GM21717 (cell line): ENCODE measurements around the gene TOP2A.

Experiments used
- ATAC-seq: cut with Tn5 transposase; IDR thresholded peaks from one replicate; pipeline ENCODE4 v1.9.1; 2021; ENCODE audit warnings: mild to moderate bottlenecking, moderate library complexity; ENCODE audit not compliant: unreplicated experiment

Gene TOP2A

DNA sequence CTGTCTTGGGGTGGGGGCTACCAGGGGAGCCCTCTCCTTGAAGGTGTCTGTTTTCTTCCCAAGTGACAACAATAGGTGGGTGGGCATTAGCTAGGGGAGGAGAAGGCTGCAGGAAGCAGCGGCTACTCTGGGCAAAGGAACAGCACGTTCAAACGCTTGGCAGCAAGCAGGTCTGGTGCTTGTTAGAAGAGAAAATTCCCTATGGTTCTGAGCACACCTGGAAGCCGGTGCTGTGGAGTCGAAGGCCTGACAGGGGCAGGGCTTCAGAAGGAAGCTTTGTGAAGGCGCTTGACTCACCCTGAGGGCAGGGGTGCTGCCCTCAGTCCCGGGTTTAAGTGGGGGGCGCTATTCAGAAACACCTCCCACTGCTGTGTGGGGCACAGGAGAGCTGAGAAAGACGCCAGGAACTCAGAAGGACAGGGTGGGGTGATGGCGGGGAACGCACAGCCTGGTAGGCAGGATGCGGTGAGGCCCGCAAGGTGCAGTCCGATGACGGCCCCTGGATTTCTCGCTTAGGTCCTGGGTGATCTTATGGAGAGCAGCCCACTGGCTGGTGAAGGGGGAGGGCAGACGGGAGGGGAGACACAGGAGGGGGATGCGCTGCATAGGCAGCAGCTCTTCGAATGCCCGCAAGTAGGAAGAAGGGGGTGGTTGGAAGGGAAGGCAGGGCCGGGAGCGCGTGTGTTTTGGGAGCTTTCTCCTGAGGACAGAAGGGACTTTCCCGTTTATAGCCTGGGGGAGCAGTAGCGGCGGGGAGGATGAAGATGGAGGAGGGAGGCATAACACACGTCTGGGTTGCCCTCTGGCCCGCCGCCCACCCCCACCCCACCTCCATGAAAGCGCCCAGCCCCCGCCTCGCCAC, 56.4 kb downstream of the TOP2A start:
- ATAC-seq, result no peak

DNA sequence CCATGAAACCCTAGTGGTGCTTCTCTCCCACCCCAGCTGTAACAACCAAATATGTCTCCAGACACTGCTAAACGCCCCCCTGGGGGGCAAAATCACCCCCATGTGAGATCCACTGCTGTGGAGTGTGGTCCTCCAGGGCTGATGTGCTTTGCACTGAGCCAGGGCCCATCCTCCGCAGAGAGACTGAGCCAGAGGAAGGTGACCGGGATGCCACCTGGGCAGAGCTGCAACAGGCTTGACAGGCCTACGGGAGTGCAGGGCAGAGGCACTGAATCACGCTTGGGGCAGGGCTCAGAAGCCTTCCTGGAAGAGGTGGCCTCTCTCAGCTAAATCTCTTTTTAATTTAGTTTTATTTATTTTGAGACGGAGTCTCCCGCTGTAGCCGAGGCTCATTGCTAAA, 57.6 kb downstream of the TOP2A start:
- no peak for ATAC-seq

DNA sequence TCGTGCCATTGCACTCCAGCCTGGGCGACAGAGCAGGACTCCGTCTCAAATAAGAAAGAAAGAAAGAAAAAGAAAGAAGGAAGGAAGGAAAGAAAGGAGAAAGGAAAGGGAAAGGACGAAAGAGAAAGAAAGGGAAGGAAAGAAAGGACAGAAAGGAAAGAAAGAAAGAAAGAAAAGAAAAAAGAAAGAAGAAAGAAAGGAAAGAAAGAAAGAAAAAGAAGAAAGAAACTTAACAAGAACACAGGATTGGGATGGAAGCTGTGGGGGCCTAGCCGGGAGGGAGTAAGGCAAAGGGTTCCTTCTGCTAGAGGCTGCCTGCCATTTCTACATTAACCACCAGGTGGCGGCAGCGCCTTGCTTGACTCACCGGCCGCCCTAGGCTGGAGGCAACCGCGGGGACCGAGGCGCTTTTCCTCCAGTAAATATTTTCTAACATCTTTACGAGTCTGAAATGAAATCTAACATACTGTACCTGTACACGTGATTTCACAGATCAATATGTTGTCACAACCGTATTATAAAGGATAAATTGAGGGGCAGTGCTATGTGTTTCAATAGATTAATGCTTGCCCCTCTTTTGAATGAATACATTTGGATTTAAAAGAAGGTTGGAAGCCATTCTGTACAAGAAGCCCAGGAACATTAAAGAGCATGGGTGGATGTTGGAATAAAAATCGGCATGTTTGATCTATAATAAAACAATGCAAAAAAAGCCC, 59.2 kb downstream of the TOP2A start:
- ATAC-seq, result no peak

DNA sequence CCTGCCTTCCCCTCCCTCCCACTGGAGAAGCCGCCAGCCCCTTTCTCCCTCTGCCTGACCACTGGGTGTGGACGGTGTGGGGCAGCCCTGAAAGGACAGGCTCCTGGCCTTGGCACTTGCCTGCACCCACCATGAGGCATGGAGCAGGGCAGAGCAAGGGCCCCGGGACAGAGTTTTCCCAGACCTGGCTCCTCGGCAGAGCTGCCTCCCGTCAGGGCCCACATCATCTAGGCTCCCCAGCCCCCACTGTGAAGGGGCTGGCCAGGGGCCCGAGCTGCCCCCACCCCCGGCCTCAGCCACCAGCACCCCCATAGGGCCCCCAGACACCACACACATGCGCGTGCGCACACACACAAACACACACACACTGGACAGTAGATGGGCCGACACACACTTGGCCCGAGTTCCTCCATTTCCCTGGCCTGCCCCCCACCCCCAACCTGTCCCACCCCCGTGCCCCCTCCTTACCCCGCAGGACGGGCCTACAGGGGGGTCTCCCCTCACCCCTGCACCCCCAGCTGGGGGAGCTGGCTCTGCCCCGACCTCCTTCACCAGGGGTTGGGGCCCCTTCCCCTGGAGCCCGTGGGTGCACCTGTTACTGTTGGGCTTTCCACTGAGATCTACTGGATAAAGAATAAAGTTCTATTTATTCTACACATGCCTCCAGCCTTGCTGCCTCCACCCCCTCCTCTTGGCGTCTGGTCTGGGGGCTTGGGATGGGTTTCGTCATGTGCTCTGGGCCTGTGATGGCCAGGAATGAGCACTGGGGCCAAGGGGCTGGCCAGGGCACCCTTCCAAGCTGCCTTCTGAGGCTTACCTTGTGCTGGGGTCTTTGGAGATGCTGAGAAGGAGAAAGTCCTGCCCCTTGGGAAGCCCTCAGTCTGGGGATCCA, 60.5 kb downstream of the TOP2A start:
- no peak for ATAC-seq

DNA sequence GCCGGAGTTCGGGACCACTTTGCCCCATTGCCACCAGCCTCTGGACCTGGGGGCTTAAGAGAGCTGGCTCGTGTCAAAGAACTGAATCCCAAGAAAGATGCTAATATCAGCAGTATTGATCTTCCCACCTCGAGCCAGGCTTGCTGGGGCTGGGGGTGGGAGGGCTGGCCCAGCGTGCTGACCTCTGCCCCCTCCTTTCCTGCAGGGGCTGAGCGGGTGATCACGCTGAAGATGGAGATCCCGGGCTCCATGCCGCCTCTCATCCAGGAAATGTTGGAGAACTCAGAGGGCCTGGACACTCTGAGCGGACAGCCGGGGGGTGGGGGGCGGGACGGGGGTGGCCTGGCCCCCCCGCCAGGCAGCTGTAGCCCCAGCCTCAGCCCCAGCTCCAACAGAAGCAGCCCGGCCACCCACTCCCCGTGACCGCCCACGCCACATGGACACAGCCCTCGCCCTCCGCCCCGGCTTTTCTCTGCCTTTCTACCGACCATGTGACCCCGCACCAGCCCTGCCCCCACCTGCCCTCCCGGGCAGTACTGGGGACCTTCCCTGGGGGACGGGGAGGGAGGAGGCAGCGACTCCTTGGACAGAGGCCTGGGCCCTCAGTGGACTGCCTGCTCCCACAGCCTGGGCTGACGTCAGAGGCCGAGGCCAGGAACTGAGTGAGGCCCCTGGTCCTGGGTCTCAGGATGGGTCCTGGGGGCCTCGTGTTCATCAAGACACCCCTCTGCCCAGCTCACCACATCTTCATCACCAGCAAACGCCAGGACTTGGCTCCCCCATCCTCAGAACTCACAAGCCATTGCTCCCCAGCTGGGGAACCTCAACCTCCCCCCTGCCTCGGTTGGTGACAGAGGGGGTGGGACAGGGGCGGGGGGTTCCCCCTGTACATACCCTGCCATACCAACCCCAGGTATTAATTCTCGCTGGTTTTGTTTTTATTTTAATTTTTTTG, 61.6 kb downstream of the TOP2A start:
- no peak for ATAC-seq

DNA sequence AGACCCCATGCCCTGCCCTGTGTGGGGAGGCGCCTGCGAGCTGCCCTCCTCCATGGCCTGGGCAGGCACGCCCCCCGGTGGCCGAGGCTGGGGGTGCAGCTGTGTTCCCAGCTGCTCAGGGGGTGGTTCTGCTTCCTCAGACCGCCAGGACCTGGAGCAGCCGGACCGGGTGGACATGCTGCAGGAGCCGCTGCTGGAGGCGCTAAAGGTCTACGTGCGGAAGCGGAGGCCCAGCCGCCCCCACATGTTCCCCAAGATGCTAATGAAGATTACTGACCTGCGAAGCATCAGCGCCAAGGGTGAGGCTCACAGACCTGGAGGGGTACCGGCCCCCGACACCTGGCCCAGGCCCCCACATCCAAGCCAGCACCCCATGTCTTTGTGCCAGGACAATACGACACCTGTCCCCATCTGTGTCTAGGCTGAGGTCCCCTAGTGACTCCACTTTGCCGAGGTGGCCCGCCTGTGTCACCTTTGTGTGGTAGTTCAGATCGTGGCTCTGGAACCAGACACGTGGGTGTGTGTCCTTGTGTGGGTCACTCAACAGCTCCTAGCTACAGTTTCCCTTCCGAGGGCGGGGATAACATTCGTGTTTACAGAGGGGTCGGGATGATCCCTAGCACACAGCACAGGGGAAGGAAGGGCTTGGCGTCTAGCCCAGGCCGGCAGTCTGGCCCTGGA, 62.4 kb downstream of the TOP2A start:
- ATAC-seq, result no peak

DNA sequence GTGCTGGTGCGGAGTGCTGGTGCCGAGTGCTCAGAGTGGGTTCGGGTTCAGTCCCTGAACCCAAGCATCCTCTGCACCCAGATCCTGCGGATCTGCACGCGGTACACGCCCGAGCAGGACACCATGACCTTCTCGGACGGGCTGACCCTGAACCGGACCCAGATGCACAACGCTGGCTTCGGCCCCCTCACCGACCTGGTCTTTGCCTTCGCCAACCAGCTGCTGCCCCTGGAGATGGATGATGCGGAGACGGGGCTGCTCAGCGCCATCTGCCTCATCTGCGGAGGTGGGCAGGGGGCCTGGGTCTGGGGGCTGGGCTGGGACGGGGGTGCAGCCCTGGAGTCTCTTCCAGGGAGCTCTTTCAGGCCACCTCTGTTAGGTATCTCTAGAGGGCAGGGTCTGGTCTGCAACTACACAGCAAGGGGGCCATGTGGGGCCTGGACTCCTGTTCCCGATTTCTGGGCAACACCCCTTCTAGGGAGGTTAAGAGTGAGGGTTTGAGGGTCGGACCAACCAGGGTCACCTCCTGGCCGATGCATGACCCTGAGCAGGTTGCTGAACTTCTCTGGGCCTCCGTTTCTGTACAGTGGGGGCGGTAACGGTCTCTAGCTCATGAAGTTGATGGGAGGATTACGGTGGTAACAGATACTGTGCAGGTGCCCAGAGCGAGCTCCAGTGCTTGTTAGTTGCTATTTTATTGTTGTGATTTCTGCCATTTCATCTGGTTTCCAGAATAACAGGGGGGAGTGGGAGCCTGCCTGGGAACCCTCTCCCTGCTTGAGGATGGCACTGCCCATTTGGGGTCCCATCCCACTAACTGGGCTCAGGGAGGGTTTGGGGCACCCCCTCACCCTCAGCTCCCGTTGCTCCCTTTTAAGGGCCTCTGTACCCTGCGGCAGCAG, 63.2 kb downstream of the TOP2A start:
- ATAC-seq, result no peak

DNA sequence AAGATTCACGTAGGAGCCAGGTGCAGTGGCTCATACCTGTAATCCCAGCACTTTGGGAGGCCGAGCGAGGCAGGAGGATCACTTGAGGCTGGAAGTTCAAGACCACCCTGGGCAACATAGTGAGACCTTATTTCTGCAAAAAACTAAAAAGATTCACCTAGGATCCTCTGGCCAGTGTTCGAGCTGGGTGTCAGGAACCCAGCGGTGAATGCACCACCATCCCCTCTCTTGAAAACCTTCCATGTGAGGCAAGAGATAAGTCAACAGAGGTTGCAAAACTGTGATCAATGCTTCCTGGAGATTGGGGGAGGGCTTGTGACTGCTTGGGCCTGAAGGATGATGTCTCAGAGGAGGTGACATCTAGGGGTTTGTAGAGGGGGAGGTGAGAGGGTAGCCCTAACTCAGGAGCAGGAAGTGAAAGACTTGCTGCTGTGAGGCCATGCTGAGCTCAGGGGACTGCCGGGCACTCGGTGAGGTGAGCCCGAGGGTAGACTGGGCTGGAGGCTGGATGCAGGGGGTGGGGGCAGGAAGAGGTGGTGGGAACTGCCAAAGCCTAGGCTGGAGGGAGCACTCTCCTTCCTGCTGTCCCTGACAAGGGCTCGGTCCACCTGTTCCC, 64.8 kb downstream of the TOP2A start:
- no peak for ATAC-seq

DNA sequence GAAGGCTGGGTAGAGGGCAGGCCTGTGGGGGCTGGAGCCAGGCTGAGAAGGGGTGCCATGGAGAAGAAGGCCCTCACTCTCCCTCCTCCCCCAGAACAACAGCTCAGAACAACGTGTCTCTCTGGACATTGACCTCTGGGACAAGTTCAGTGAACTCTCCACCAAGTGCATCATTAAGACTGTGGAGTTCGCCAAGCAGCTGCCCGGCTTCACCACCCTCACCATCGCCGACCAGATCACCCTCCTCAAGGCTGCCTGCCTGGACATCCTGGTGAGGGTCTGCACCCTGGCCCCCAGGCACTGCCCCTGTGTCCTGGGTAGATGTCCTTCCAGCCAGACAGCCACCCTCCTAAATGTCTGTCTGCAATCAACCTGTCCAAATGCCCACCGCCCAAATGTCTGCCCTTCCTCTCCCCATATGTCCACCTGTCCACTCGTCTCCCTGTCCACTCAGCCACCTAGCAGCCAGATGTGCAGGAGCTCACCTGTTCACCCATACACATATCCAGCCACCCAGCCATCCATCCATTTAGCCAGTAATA, 65.4 kb downstream of the TOP2A start:
- ATAC-seq, result no peak

DNA sequence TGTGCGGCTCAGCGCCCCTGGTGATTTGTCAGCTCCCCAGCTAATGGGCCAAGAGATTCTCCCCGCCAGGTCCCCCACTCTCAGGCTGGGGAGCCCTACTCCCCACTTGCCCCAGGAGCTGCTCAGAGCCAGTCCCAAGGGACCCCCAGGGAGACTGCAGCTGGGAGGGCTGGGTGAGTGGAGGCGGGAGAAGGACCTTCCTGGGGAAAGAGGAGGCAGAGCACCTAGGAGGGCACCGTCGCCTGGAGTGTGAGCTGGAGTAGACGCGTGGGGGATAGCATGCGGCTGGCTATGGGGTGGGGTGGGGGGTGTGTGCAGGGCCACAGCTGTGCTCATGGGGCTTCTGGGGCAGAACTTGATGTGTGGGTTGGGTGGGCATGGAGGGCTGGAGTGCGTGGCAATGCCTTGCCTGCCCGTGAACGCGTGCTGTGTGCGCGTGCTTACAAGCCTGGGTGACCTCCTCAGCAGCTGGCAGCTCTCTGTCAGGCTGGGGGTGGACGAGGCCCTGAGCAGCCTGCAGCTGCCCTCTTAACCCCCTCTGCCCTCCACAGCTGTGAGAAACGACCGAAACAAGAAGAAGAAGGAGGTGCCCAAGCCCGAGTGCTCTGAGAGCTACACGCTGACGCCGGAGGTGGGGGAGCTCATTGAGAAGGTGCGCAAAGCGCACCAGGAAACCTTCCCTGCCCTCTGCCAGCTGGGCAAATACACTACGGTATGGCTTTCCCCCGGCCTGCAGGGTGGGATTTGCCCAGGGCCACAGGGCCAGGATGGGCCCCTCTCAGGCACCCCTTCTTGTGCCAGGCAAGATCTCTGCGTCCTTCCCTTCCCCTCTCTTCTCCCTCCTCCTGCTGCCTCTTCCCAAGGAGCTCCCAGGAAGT, 66.1 kb downstream of the TOP2A start:
- ATAC-seq, result no peak

DNA sequence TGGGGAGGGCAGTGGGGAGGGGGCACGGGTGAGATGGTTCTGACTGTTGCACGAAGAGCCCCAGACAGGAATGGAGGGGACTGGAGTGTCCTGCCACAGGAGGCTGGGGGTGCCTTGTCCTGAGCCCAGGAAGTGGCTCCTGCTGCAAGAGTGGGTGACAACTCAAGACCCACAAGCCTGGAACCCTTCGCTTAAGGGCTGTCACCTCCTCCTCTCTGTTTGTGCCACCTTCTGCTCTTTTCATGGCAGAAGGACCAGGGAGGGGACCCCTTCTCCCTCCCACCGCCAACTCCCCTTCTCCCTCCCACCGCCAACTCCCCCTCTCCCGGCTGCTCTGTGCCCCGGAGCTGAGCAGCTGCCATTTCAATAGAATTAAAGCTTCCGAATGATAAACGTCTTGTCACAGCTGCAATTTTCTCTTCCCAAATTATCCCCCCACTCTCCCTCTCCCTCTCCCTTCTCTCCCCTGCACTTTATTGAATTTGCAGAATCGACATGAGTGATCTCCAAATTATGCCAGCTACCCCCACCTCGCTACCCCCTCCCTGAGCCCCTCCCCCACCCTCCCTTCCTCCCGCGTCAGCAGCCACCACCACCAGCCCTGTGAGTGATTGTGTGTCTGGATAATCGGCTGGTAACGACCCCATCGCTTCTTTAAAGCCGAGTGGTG, 66.9 kb downstream of the TOP2A start:
- ATAC-seq, result no peak

DNA sequence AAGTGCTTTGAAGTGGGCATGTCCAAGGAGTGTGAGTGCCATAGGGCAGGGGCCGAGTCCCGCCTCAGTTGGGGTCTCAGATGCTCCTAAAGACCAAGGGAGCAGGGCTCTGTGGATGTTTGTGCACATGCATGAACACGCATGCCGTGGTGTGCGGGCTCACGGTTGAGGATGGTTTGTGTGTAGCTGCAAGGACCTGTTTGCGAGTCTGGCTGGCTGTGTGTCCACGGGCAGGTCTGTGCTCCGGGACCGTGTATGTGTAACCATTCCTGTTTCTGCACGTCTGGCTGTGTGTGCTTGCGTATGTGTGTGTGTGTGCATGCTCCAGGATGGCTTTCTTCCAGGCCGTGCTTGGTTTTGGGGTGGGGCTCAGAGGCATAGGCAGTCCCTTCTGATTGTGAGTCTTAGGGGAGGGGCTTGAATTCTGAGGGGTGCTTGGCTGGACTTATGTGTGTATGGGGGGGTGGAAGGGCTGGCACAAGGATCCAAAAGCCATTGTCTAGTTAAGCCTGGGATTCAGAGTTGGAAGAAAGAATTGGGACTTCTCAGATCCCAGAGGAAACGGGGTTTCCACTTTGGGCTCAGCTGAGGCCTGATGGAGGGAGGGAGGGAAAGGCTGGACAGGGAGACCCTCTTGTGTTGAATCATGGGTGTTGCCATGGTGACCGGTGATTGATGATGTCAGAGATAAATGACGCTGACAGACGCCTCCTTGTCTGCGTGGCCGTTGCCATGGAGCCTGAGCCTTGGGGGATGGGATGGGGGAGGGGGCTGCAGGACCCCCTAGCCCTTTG, 67.6 kb downstream of the TOP2A start:
- ATAC-seq, result no peak

DNA sequence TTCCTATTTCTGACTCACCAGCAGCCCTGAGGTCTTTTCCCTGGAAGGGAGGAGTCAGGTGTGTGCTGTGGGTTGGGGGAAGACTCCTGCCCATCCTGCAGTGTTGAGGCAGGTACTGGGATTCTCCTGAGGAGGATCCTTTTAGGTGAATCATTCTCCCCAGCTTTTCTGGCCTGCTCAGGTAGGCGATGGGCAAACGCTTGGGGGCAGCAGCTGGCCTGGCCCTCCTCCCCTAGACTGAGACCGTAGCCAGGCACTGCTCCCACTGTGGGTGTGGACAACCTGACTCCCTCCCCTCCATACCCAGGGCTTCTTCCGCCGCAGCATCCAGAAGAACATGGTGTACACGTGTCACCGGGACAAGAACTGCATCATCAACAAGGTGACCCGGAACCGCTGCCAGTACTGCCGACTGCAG, 68.2 kb downstream of the TOP2A start:
- ATAC-seq, result no peak

DNA sequence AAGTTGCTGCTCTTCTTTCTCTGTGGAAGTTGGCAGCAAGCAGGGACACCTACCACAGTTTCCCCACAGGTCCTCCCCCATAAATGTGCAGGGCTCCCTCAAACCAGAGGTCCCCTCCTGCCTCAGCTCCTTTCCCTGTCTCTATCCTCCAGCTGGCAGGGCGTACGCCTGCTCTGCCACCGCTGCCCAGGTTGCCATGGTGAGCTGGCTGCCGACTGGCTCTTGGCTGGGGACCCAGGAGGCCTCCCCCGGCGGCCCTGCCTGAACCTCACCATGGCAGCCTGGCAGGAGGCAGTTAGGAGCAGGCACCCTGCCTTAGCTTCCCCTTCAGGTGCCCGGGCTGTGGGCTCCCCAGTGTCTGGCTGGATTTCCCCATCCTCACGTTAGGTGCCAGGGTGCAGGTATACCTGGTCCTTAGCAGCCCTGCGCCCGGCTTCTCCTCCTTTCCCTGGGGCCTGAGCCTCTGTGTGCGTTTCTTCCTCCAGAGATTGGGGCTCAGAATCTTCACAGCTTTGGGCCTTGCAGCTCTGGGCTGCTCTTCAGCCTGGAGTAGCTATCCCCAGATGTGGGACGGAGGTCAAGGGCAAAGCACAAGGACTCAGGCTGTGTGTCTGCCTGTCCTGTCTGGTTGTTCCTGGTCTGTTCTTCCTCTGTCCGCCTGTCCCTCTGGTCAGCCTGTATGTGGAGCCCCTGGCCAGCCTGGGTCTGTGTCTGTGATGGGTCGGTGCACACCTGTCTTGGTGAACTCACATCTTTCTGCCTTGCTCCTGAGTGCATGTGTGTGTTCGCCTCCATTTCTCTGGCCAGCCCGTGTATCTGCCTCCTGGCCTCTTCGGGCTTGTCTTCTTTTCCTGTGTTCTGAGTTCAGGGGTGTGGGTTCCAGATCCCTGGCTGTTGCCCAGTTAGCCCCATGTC, 68.9 kb downstream of the TOP2A start:
- no peak for ATAC-seq

DNA sequence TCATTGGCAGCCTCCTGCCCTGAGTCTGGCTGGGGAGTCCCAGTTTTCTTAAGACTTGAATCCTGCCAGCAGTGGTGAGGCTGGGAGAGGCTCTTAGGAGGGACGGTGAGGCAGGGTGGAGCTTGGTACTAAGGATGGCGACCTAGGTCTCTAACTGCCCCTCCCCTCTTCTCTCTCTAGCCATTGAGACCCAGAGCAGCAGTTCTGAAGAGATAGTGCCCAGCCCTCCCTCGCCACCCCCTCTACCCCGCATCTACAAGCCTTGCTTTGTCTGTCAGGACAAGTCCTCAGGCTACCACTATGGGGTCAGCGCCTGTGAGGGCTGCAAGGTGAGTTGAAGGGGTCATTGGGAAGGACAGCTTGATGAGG, 69.6 kb downstream of the TOP2A start:
- no peak for ATAC-seq
